Measurements from ENCODE around the gene GGTA1.
A peak's percentile ranks its signal among the peaks of the same experiment; 100 is the strongest.

GGTA1 gene

GRCh38 chr9:121500165-121500478 lies 478 bp upstream of the GGTA1 start:
- DNase-seq (ENCODE audit: low spot score) (no peak), FAIRE-seq (no peak)

- DNase-seq (ENCODE audit: low spot score) = no peak
- no peak for FAIRE-seq
Observed at GRCh38 chr9:121499177-121499426, 542 bp downstream of the GGTA1 start.

GRCh38 chr9:121498487-121499176 lies 1.0 kb downstream of the GGTA1 start:
- no peak for DNase-seq (ENCODE audit: low spot score)
- no peak for FAIRE-seq

- DNase-seq (ENCODE audit: low spot score) (peak; percentile 33), FAIRE-seq (no peak)
Observed at GRCh38 chr9:121498150-121498486, 1.5 kb downstream of the GGTA1 start.

- no peak for DNase-seq (ENCODE audit: low spot score)
- no peak for FAIRE-seq
Observed at GRCh38 chr9:121495976-121496375, 3.7 kb downstream of the GGTA1 start.

GRCh38 chr9:121494192-121494591 lies 5.5 kb downstream of the GGTA1 start:
- DNase-seq (ENCODE audit: low spot score) (no peak), FAIRE-seq (no peak)

- no peak for DNase-seq (ENCODE audit: low spot score)
- no peak for FAIRE-seq
Observed at GRCh38 chr9:121491111-121491510, 8.5 kb downstream of the GGTA1 start.

- FAIRE-seq = no peak
Observed at GRCh38 chr9:121489344-121489743, 10.3 kb downstream of the GGTA1 start.

GRCh38 chr9:121486043-121486442 lies 13.6 kb downstream of the GGTA1 start:
- no peak for FAIRE-seq

More at GRCh38 chr9:121489344-121489743, 10.3 kb downstream of the GGTA1 start:
- DNase-seq (ENCODE audit: low spot score) = no peak

GRCh38 chr9:121485623-121486022 lies 14.0 kb downstream of the GGTA1 start:
- DNase-seq (ENCODE audit: low spot score) = no peak
- FAIRE-seq = no peak

More at GRCh38 chr9:121486043-121486442, 13.6 kb downstream of the GGTA1 start:
- no peak for DNase-seq (ENCODE audit: low spot score)

GRCh38 chr9:121484651-121485446 lies 14.8 kb downstream of the GGTA1 start:
- FAIRE-seq = no peak
- DNase-seq (ENCODE audit: low spot score) = no peak

- DNase-seq (ENCODE audit: low spot score) (no peak), FAIRE-seq (no peak)
Observed at GRCh38 chr9:121483473-121484031, 16.1 kb downstream of the GGTA1 start.

GRCh38 chr9:121483049-121483448 lies 16.6 kb downstream of the GGTA1 start:
- DNase-seq (ENCODE audit: low spot score) (no peak), FAIRE-seq (no peak)

GRCh38 chr9:121478816-121479676 lies 20.6 kb downstream of the GGTA1 start:
- DNase-seq (ENCODE audit: low spot score) (no peak), FAIRE-seq (no peak)

- DNase-seq (ENCODE audit: low spot score) = no peak
- FAIRE-seq = no peak
Observed at GRCh38 chr9:121476156-121476555, 23.5 kb downstream of the GGTA1 start.

GRCh38 chr9:121474231-121474947 lies 25.3 kb downstream of the GGTA1 start:
- no peak for DNase-seq (ENCODE audit: low spot score)
- FAIRE-seq = no peak

- DNase-seq (ENCODE audit: low spot score) (no peak), FAIRE-seq (no peak)
Observed at GRCh38 chr9:121473229-121473628, 26.4 kb downstream of the GGTA1 start.

GRCh38 chr9:121472446-121472845 lies 27.2 kb downstream of the GGTA1 start:
- FAIRE-seq (no peak), DNase-seq (ENCODE audit: low spot score) (no peak)

GRCh38 chr9:121466142-121466541 lies 33.5 kb downstream of the GGTA1 start:
- DNase-seq (ENCODE audit: low spot score) = no peak
- no peak for FAIRE-seq

- no peak for DNase-seq (ENCODE audit: low spot score)
- FAIRE-seq = no peak
Observed at GRCh38 chr9:121464968-121465367, 34.7 kb downstream of the GGTA1 start.

- no peak for DNase-seq (ENCODE audit: low spot score)
- no peak for FAIRE-seq
Observed at GRCh38 chr9:121463026-121463807, 36.4 kb downstream of the GGTA1 start.

All from RCC 7860 (cell line).